RWPE2 (cell line): ENCODE data around the gene GRM4.

ENCODE experiments used
- ATAC-seq: fragments of 200-7000 bp; cut with Tn5 transposase; 3 replicates; pipeline ENCODE4 v1.9.1; 2021; ENCODE audit warnings: low read depth
- DNase-seq: peaks from one replicate; pipeline ENCODE4 v3.0.0-alpha.2; 2020; ENCODE audit warnings: low spot score
- H3K27ac ChIP-seq: fragments of 450-650 bp; 2 replicates; pipeline ENCODE4 v1.5.1; 2017; ENCODE audit warnings: mild to moderate bottlenecking; ENCODE audit not compliant: poor library complexity, severe bottlenecking
- H3K27me3 ChIP-seq: fragments of 250-450 bp; sonication (Bioruptor Pico); 2 replicates; pipeline ENCODE4 v1.5.1; 2021; ENCODE audit warnings: mild to moderate bottlenecking, moderate library complexity; ENCODE audit not compliant: insufficient read depth, poor library complexity, severe bottlenecking
- H3K36me3 ChIP-seq: fragments of 250-450 bp; sonication (Bioruptor Pico); 2 replicates; pipeline ENCODE4 v1.5.1; 2020; ENCODE audit warnings: low read depth, mild to moderate bottlenecking, moderate library complexity
- H3K4me1 ChIP-seq: fragments of 250-450 bp; sonication (Bioruptor Pico); 2 replicates; pipeline ENCODE4 v1.5.1; 2021; ENCODE audit warnings: mild to moderate bottlenecking, moderate library complexity; ENCODE audit not compliant: insufficient read depth, poor library complexity, severe bottlenecking
- H3K4me3 ChIP-seq: fragments of 250-450 bp; sonication (Bioruptor Pico); 2 replicates; pipeline ENCODE4 v1.5.1; 2021; ENCODE audit warnings: mild to moderate bottlenecking, moderate library complexity; ENCODE audit not compliant: severe bottlenecking
- H3K9me3 ChIP-seq: fragments of 250-450 bp; sonication (Bioruptor Pico); 2 replicates; pipeline ENCODE4 v1.5.1; 2021; ENCODE audit warnings: mild to moderate bottlenecking, moderate library complexity; ENCODE audit not compliant: severe bottlenecking
- CTCF ChIP-seq: fragments of 450-650 bp; IDR thresholded peaks from one replicate; pipeline ENCODE4 v1.5.1; 2017; ENCODE audit warnings: mild to moderate bottlenecking, moderate library complexity; ENCODE audit not compliant: poor library complexity, severe bottlenecking

GRM4 gene

GRCh38 chr6:34031625-34032383, 114.1 kb downstream of the GRM4 start:
- no peak for DNase-seq
- no peak for TF ChIP-seq CTCF
- H3K36me3 ChIP-seq = no peaks in the 10 kb centered on the region

GRCh38 chr6:34030831-34031624, 114.9 kb downstream of the GRM4 start:
- Histone ChIP-seq H3K27me3 (no peaks in the 10 kb centered on the region), H3K9me3 (no peaks in the 10 kb centered on the region), H3K36me3 (no peaks in the 10 kb centered on the region), H3K27ac (no peak overlapping the region), H3K4me3 (no peak overlapping the region), H3K4me1 (no peaks in the 10 kb centered on the region)
- TF ChIP-seq CTCF = no peak
- no peak; the same call in 2 of the 3 replicates for ATAC-seq
- no peak for DNase-seq

More at GRCh38 chr6:34031625-34032383, 114.1 kb downstream of the GRM4 start:
- no peak overlapping the region for H3K4me3 ChIP-seq
- no peak for ATAC-seq
- no peak overlapping the region for H3K27ac ChIP-seq
- H3K4me1 ChIP-seq = no peaks in the 10 kb centered on the region
- H3K9me3 ChIP-seq = no peaks in the 10 kb centered on the region
- no peaks in the 10 kb centered on the region for H3K27me3 ChIP-seq

GRCh38 chr6:34029489-34030280, 116.2 kb downstream of the GRM4 start:
- Histone ChIP-seq H3K9me3 (no peaks in the 10 kb centered on the region), H3K36me3 (no peaks in the 10 kb centered on the region), H3K4me1 (no peaks in the 10 kb centered on the region), H3K27ac (no peak overlapping the region), H3K27me3 (no peaks in the 10 kb centered on the region), H3K4me3 (no peak overlapping the region)
- DNase-seq (no peak), ATAC-seq (no peak)
- no peak for TF ChIP-seq CTCF

- Histone ChIP-seq H3K27me3 (no peaks in the 10 kb centered on the region), H3K4me1 (no peaks in the 10 kb centered on the region), H3K9me3 (no peaks in the 10 kb centered on the region), H3K36me3 (no peaks in the 10 kb centered on the region), H3K4me3 (no peak overlapping the region), H3K27ac (no peak overlapping the region)
- TF ChIP-seq CTCF = no peak
- ATAC-seq (no peak), DNase-seq (no peak)
Measured at GRCh38 chr6:34028691-34029360, 117.1 kb downstream of the GRM4 start.
